Mucosa of gallbladder (tissue), 1 donor: ENCODE data around the gene ACTR6. TPM values are rescaled to one million over a fixed set of nuclear protein-coding genes. Genes with fewer than 3 reads are reported as not detected.
"Not testable (repeated sequence)": the region's sequence is repeated elsewhere in the genome, so short reads cannot be mapped to it uniquely, and the experiment has no call there.

ENCODE experiments used
- DNase-seq: peaks from one replicate; pipeline ENCODE4 v3.0.0-alpha.2; 2020; ENCODE audit warnings: low spot score
- total RNA-seq: library from RNA; stranded (reverse); gene quantifications from one replicate; pipeline ENCODE4 v1.2.1, GENCODE V29; 2021
- donor health status: DM: no; HTN: no; CAD: no.

ACTR6 gene
- total RNA-seq, 1 donor from 2014 or later, result 25.1 TPM

GRCh38 chr12:100219328-100220109 is 18.9 kb downstream of the ACTR6 start:
- DNase-seq, result no peak

GRCh38 chr12:100221523-100221922 is 20.9 kb downstream of the ACTR6 start:
- no peak for DNase-seq

GRCh38 chr12:100222173-100222572 is 21.6 kb downstream of the ACTR6 start:
- not testable (repeated sequence) for DNase-seq

- no peak for DNase-seq
Measured at GRCh38 chr12:100225491-100225890, 24.9 kb downstream of the ACTR6 start.

- DNase-seq, result no peak
Measured at GRCh38 chr12:100229036-100229635, 28.5 kb downstream of the ACTR6 start.

GRCh38 chr12:100229876-100230275 is 29.3 kb downstream of the ACTR6 start:
- DNase-seq, result no peak

GRCh38 chr12:100231873-100232272 is 31.3 kb downstream of the ACTR6 start:
- not testable (repeated sequence) for DNase-seq

GRCh38 chr12:100234166-100234565 is 33.6 kb downstream of the ACTR6 start:
- DNase-seq, result no peak

- DNase-seq, result no peak
Measured at GRCh38 chr12:100234591-100235304, 34.1 kb downstream of the ACTR6 start.

GRCh38 chr12:100238801-100239200 is 38.2 kb downstream of the ACTR6 start:
- DNase-seq, result no peak

GRCh38 chr12:100239589-100239988 is 39.0 kb downstream of the ACTR6 start:
- no peak for DNase-seq

GRCh38 chr12:100243137-100243536 is 42.5 kb downstream of the ACTR6 start:
- DNase-seq, result no peak

- DNase-seq, result no peak
Measured at GRCh38 chr12:100247765-100248164, 47.1 kb downstream of the ACTR6 start.

GRCh38 chr12:100248886-100249285 is 48.3 kb downstream of the ACTR6 start:
- DNase-seq, result no peak

- no peak for DNase-seq
Measured at GRCh38 chr12:100249941-100250340, 49.3 kb downstream of the ACTR6 start.

GRCh38 chr12:100251917-100252316 is 51.3 kb downstream of the ACTR6 start:
- peak; percentile 78 for DNase-seq

- no peak for DNase-seq
Measured at GRCh38 chr12:100253437-100253836, 52.8 kb downstream of the ACTR6 start.

- DNase-seq, result no peak
Measured at GRCh38 chr12:100254876-100255275, 54.3 kb downstream of the ACTR6 start.

GRCh38 chr12:100258127-100258526 is 57.5 kb downstream of the ACTR6 start:
- no peak for DNase-seq

GRCh38 chr12:100263131-100263530 is 62.5 kb downstream of the ACTR6 start:
- no peak for DNase-seq

- DNase-seq, result not testable (repeated sequence)
Measured at GRCh38 chr12:100265107-100265506, 64.5 kb downstream of the ACTR6 start.

GRCh38 chr12:100265732-100266584 is 65.3 kb downstream of the ACTR6 start:
- no peak for DNase-seq
